Neural progenitor cell (in vitro differentiated cells): ENCODE measurements around the gene FKBP5.

ENCODE experiments used
- EZH2phosphoT487 ChIP-seq: fragments of 200-600 bp; sonication (generic); IDR thresholded peaks from 2 replicates; pipeline ENCODE4 v1.6.1; 2017; ENCODE audit warnings: antibody characterized with exemption
- TF ChIP-seq, protein P1 (sequence below): fragments of 200-600 bp; sonication (generic); IDR thresholded peaks from 2 replicates; pipeline ENCODE4 v1.5.1; 2017; ENCODE audit warnings: antibody characterized with exemption, mild to moderate bottlenecking

DNA sequence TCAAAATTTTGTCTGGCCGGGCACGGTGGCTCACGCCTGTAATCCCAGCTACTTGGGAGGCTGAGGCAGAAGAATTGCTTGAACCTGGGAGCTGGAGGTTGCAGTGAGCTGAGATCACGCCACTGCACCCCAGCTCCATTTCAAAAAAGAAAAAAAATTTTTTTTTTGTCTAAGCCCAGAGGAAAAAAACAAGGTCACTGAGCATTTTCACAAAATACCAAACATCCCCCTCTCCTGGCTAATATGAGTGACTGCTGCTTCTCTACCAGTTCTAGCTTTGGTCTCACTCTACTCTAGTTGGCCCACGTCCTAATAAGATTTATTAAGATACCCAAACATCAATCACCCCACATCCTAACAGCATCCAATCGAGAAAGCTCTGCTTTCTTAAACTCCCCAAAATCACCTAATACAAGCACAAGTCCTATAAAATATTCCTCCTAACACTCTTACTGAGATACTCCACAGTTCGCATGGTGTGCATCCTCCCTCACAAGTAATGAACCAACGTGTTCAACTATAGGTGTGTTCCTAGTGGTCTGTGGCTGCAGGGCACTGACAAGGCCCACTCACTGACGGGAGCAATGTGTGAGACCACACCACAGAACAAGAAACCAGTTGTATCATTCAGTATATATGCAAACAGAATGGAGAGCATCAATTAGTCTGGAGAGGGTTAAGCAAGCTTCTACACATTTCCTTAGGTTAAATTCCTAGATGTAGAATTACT is 64.2 kb downstream of the FKBP5 start:
- TF ChIP-seq EZH2phosphoT487: no peak
- TF ChIP-seq, protein P1, sequence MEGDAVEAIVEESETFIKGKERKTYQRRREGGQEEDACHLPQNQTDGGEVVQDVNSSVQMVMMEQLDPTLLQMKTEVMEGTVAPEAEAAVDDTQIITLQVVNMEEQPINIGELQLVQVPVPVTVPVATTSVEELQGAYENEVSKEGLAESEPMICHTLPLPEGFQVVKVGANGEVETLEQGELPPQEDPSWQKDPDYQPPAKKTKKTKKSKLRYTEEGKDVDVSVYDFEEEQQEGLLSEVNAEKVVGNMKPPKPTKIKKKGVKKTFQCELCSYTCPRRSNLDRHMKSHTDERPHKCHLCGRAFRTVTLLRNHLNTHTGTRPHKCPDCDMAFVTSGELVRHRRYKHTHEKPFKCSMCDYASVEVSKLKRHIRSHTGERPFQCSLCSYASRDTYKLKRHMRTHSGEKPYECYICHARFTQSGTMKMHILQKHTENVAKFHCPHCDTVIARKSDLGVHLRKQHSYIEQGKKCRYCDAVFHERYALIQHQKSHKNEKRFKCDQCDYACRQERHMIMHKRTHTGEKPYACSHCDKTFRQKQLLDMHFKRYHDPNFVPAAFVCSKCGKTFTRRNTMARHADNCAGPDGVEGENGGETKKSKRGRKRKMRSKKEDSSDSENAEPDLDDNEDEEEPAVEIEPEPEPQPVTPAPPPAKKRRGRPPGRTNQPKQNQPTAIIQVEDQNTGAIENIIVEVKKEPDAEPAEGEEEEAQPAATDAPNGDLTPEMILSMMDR: peak; percentile 26
